ENCODE measurements around the gene C19orf44.
"Not testable (repeated sequence)": the region's sequence is repeated elsewhere in the genome, so short reads cannot be mapped to it uniquely, and the experiment has no call there.

The C19orf44 gene

DNA sequence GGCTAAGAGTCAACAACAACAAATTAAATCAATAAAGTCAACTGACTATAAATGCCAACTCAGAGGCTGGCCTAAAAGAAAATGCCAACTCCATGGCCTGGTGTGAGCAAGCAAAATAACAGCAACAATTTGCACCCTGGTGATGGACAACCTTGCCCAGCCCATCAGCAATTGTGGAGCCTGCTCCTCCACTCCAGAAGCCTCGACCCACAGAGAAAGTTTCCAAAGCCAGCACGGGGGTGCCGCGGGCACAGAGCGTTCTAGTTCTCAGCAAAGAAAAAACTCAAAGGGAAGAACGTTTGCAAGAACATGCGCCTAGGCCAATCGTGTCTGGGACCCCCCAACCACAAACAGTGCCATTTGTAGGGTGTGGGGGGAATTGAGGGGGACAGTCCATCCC lies 35.7 kb upstream of the C19orf44 start:
- Histone ChIP-seq H3K36me3 (replicated peaks) (peaks cover 3% of the 10 kb centered on the region; the same call in 1 of the 2 replicates), H3K4me3 (no peak overlapping the region), H3K27me3 (ENCODE audit: low read depth) (no peaks in the 10 kb centered on the region), H3K4me1 (no peaks in the 10 kb centered on the region), H3K9me3 (no peaks in the 10 kb centered on the region)
- DNase-seq (ENCODE audit: low spot score in 2 of 2), result no peak
- in situ Hi-C loops (cut with MboI; ENCODE audit: low sequenced_read_pairs), result no loop called here

DNA sequence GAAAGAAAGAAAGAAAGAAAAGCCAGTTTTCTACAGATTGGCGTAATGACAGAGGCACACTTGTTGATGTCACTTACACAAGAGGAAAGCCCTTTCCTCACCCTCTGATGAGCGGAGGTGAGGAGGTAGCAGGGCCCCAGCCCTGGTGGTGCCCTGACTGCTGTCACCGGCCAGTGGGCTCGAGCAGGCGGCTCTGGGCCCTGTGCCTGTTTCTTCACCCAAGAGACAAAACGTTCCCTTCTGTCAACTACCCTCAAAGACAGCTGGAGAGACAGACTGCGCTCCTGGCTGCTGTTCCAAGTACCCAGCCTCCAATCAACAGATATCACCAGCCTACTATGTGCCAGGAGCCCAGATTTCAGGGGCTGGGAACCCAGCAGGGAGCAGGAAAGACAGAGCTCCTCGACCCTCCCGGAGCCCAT lies 34.6 kb upstream of the C19orf44 start:
- H3K36me3 ChIP-seq (replicated peaks), result peaks cover 5% of the 10 kb centered on the region; the same call in 1 of the 2 replicates
- no peaks in the 10 kb centered on the region for H3K9me3 ChIP-seq
- H3K4me3 ChIP-seq, result no peak overlapping the region
- in situ Hi-C loops (cut with MboI; ENCODE audit: low sequenced_read_pairs), result no loop called here
- H3K4me1 ChIP-seq, result no peaks in the 10 kb centered on the region
- no peak for DNase-seq (ENCODE audit: low spot score in 2 of 2)
- H3K27me3 ChIP-seq (ENCODE audit: low read depth), result no peaks in the 10 kb centered on the region

DNA sequence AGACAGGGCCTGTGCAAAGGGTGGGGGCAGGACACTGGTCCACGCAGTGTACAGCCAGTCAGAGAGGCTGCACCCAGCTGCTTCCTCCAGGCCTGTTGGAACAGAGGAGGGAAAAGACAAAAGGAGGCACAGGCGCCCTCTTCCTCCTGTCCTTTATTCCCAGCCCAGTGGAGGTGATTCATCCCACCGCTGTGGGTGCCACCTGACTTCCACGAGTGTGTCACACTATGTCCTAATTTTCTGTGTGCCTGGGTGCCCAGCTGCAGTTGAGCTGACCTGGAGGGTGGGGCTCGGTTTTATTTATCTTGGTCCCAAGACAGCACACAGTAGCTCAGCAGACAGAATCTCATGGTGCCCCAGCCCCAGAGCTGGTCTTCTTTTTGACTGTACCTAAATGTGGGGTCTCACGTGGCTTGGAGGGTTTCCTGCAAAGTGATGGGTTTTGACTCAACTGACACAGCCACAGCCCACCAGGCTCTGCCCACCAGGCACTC lies 33.4 kb upstream of the C19orf44 start:
- no peak for DNase-seq (ENCODE audit: low spot score in 2 of 2)
- Histone ChIP-seq H3K4me3 (no peak overlapping the region), H3K9me3 (no peaks in the 10 kb centered on the region), H3K4me1 (no peaks in the 10 kb centered on the region), H3K36me3 (replicated peaks) (peaks cover 5% of the 10 kb centered on the region; the same call in 1 of the 2 replicates), H3K27me3 (ENCODE audit: low read depth) (no peaks in the 10 kb centered on the region)
- in situ Hi-C loops (cut with MboI; ENCODE audit: low sequenced_read_pairs), result no loop called here

DNA sequence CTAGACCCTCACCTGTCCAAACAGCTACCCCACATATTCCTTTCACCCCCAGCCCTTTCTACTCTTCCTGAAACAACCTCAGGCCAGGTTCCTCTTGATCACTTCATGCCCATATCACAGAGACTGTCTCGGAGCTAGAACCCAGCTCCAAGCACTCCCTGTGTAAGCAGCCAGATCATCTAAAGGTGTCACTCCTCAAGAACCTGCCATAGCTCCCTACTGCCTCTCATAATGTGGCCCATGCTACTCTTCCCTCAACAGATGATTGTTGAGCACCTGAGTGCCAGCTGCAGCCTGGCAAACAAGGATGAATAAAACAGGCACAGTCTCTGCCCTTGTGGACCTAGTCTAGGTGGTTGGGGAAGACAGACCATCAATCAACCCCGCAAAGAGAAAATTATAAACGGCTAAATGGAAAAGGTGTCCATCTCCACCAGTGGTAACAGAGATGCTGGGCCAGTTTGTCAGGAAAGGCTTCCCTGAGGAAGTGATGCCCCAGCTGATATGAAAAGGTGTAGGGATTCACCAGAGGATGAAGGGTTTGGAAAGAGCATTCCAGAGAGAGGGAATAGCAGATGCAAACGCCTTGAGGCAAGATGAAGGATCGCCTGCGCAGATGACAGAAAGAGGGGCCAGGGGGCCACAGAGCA lies 32.7 kb upstream of the C19orf44 start:
- peaks cover 5% of the 10 kb centered on the region; the same call in 1 of the 2 replicates for H3K36me3 ChIP-seq (replicated peaks)
- no peaks in the 10 kb centered on the region for H3K9me3 ChIP-seq
- H3K4me1 ChIP-seq, result no peaks in the 10 kb centered on the region
- H3K27me3 ChIP-seq (ENCODE audit: low read depth), result no peaks in the 10 kb centered on the region
- H3K4me3 ChIP-seq, result no peak overlapping the region
- no peak for DNase-seq (ENCODE audit: low spot score in 2 of 2)
- in situ Hi-C loops (cut with MboI; ENCODE audit: low sequenced_read_pairs), result no loop called here

DNA sequence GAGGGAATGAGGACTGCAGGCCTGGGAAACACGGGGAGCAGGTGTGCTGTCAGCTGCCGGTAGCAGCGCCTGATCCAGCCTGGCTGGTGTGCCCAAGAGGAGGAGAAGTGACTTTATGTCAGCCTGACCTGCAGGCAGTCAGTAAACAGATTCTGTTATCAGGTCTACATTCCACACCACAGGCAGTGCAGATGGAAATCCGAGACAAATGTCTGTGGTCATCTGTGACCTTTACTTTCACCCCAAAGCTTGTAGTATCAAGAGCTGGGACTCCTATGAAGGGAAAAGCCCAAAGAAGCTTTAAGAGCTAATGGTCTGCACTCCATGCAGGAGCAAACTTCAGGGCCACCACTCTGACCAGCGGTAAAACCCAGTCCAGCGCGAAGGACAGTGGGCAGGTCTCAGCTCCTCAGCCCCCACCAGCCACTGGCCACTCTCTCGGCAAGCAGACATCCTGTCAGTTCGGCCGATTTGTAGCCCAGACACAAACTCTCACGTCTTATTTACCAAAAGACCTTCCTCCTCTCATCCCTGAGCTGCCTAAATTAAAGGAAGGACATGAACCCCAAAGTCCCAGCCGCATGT lies 32.1 kb upstream of the C19orf44 start:
- in situ Hi-C loops (cut with MboI; ENCODE audit: low sequenced_read_pairs), result no loop called here
- H3K36me3 ChIP-seq (replicated peaks), result peaks cover 5% of the 10 kb centered on the region; the same call in 1 of the 2 replicates
- H3K27me3 ChIP-seq (ENCODE audit: low read depth), result no peaks in the 10 kb centered on the region
- H3K4me3 ChIP-seq, result no peak overlapping the region
- no peaks in the 10 kb centered on the region for H3K4me1 ChIP-seq
- DNase-seq (ENCODE audit: low spot score in 2 of 2), result no peak
- H3K9me3 ChIP-seq, result no peaks in the 10 kb centered on the region

DNA sequence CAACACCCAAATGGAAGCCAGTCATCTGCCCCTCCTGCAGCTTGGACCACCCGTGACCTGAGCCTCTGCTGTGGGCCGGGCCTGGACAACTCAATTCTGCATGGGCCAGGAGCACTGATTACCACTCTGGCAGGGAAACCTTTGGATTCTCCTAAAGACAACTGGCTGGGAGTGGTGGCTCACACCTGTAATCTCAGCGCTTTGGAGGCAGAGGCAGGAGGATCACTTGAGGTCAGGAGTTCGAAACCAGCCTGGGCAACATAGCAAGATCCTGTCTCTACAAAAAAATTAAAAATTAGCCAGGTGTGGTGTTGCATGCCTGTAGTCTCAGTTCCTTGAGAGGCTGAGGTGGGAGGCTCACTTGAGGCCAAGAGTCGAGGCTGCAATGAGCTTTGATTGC lies 31.0 kb upstream of the C19orf44 start:
- no peak overlapping the region for H3K4me3 ChIP-seq
- peaks cover 4% of the 10 kb centered on the region; the same call in 1 of the 2 replicates for H3K4me1 ChIP-seq
- no peaks in the 10 kb centered on the region for H3K9me3 ChIP-seq
- H3K27me3 ChIP-seq (ENCODE audit: low read depth), result no peaks in the 10 kb centered on the region
- H3K36me3 ChIP-seq (replicated peaks), result peaks cover 8% of the 10 kb centered on the region; the same call in 1 of the 2 replicates
- in situ Hi-C loops (cut with MboI; ENCODE audit: low sequenced_read_pairs), result no loop called here
- DNase-seq (ENCODE audit: low spot score in 2 of 2), result no peak

DNA sequence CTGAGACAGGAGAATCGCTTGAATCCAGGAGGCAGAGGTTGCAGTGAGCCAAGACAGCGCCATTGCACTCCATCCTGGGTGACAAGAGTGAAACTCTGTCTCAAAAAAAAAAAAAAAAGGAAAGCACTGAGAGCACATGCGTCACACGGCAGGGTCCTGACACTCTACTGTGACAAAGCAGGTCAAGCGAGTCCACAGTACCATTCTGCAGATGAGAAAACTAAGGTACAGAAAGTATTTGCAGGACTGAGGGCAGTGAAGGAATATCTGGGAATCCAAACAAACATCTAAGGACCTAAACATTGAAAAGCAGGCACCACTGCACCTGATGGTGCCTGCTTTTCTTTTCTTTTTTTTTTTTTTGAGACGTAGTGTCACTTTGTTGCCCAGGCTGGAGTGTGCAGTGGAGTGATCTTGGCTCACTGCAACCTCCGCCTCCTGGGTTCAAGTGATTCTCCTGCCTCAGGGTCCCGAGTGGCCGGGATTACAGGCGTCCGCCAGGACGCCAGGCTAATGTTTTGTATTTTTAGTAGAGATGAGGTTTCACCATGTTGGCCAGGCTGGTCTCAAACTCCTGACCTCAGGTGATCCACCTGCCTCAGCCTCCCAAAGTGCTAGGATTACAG lies 29.3 kb upstream of the C19orf44 start:
- DNase-seq (ENCODE audit: low spot score in 2 of 2); H3K9me3 ChIP-seq; in situ Hi-C loops (cut with MboI; ENCODE audit: low sequenced_read_pairs); H3K4me3 ChIP-seq; H3K36me3 ChIP-seq (replicated peaks); H3K27me3 ChIP-seq (ENCODE audit: low read depth); H3K4me1 ChIP-seq: not testable (repeated sequence)

DNA sequence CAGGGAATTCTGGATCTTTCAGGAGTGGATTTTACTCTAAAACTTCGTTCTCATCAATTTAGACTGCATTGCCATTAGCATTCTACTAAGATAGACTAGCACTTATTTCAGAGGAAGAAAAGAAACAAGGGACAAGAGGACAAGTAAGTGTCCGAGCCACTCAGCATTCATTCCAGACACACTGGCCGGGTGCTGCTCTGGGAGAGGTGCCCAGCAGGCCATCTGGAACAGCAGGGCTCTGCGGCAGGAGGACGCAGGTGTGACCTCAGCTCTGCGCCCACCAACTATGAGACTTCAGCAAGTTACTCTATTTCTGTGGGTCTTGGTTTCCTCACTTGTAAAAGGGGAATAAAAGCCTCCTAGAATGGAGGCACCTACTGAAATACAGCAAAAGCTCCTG lies 28.6 kb upstream of the C19orf44 start:
- no peak for DNase-seq (ENCODE audit: low spot score in 2 of 2)
- in situ Hi-C loops (cut with MboI; ENCODE audit: low sequenced_read_pairs), result no loop called here
- Histone ChIP-seq H3K27me3 (ENCODE audit: low read depth) (no peaks in the 10 kb centered on the region), H3K36me3 (replicated peaks) (peaks cover 8% of the 10 kb centered on the region; the same call in 1 of the 2 replicates), H3K4me1 (peaks cover 12% of the 10 kb centered on the region), H3K9me3 (no peaks in the 10 kb centered on the region), H3K4me3 (no peak overlapping the region)

DNA sequence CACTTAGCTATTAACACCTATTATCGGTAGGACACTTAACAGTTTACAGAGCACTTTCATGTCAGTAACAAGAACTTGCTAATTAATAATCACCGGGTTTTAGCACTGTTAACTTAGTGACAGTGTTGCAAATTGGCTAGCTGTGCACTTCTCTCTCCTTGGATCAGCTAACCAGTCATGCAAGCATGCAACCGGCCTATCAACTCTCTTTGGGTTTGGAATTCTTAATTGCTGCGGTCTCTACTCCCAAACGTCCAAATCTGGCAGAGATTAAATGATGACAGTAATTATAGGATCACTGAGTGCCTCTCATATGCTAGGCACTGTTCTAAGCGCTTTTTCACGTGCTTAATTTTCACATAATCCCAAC lies 25.7 kb upstream of the C19orf44 start:
- Histone ChIP-seq H3K36me3 (replicated peaks) (peaks cover 4% of the 10 kb centered on the region; the same call in 1 of the 2 replicates), H3K27me3 (ENCODE audit: low read depth) (no peaks in the 10 kb centered on the region), H3K4me3 (peak overlapping the region; percentile 71), H3K9me3 (peaks cover 8% of the 10 kb centered on the region), H3K4me1 (peaks cover 12% of the 10 kb centered on the region)
- in situ Hi-C loops (cut with MboI; ENCODE audit: low sequenced_read_pairs), result no loop called here
- DNase-seq (ENCODE audit: low spot score in 2 of 2), result peak in 1 of 2 experiments; percentile 21

DNA sequence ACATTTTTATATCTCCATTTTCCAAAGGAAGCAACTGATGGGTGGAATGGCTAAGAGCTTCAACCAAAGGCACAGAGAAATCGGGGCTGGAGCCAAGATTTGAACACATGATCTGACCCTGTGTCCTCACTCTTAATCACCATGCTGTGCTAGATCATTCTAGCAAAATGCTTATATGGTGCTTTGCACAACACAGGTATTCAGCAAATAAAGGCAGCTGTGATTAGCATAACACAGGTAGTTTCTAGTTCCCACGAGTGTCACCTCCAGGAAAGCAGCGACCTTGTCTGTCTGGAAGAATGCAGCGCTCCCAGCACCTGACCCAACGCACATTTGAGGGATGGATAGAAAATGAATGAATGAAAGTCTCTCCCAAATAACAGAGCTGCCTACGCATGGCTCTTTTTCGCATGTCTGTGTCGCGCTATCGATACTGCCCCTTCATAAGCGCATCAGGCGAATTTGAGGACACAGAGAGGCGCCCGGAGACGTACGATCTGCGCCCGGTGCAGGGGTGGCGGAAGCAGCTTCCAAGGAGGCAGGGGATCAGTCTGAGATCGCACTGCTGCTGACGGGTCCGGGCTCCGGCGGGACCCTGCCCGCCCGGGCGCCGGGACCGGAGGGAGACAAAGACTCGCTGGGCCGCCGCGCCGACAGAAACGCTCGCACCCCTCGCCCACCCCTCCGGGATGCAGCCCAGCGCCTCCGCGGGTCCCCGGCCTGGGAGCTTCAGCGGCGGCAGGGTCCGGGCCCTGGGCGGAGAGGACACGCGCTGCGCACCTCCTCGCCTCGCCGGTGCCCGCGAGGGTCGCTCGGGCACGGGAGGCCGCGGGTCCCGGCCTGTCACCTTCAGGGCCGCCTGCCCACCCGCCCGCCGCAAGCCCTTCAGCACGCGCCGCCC lies 25.0 kb upstream of the C19orf44 start:
- H3K4me1 ChIP-seq, result peaks cover 12% of the 10 kb centered on the region
- H3K9me3 ChIP-seq, result peaks cover 8% of the 10 kb centered on the region
- peak overlapping the region; percentile 71 for H3K4me3 ChIP-seq
- peak in 1 of 2 experiments; percentile 38 for DNase-seq (ENCODE audit: low spot score in 2 of 2)
- no peaks in the 10 kb centered on the region for H3K27me3 ChIP-seq (ENCODE audit: low read depth)
- in situ Hi-C loops (cut with MboI; ENCODE audit: low sequenced_read_pairs), result no loop called here
- H3K36me3 ChIP-seq (replicated peaks), result peaks cover 3% of the 10 kb centered on the region; the same call in 1 of the 2 replicates

DNA sequence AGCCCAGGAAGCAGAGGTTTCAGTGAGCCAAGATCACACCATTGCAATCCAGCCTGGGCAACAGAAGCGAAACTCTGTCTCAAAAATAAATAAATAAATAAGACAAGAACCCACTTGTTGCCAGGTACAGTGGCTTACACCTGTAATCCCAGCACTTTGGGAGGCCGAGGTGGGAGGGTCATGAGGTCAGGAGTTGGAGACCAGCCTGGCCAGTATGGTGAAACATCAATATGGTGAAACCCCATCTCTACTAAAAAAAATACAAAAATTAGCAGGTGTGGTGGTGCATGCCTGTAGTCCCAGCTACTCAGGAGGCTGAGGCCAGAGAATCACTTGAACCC lies 23.7 kb upstream of the C19orf44 start:
- peaks cover 12% of the 10 kb centered on the region for H3K4me1 ChIP-seq

DNA sequence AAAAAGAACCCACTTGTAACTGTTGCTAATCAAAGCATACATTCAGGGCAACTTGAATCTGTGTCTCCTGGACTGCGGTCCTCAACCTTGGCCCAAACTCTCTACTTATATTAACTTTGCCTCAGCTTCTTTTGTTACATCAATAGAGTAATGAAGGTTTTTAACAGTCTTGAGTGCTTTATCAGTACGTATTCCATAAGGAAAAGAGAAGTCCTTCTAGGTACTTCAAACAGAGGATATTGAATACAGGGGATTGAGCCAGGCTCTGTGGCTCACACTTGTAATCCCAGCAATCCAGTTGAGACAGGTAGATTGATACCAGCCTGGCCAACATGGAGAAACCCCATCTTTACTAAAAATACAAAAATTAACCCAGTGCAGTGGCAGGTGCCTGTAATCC lies 23.2 kb upstream of the C19orf44 start:
- Histone ChIP-seq H3K9me3 (peaks cover 8% of the 10 kb centered on the region), H3K27me3 (ENCODE audit: low read depth) (no peaks in the 10 kb centered on the region), H3K4me3 (no peak overlapping the region), H3K36me3 (replicated peaks) (peaks cover 3% of the 10 kb centered on the region; the same call in 1 of the 2 replicates), H3K4me1 (peaks cover 12% of the 10 kb centered on the region)
- in situ Hi-C loops (cut with MboI; ENCODE audit: low sequenced_read_pairs), result no loop called here
- DNase-seq (ENCODE audit: low spot score in 2 of 2), result no peak

More for the DNA sequence above, 23.7 kb upstream of the C19orf44 start:
- H3K27me3 ChIP-seq (ENCODE audit: low read depth); in situ Hi-C loops (cut with MboI; ENCODE audit: low sequenced_read_pairs); H3K9me3 ChIP-seq; DNase-seq (ENCODE audit: low spot score in 2 of 2); H3K36me3 ChIP-seq (replicated peaks): not testable (repeated sequence)
- H3K4me3 ChIP-seq, result peak overlapping the region; percentile 50

DNA sequence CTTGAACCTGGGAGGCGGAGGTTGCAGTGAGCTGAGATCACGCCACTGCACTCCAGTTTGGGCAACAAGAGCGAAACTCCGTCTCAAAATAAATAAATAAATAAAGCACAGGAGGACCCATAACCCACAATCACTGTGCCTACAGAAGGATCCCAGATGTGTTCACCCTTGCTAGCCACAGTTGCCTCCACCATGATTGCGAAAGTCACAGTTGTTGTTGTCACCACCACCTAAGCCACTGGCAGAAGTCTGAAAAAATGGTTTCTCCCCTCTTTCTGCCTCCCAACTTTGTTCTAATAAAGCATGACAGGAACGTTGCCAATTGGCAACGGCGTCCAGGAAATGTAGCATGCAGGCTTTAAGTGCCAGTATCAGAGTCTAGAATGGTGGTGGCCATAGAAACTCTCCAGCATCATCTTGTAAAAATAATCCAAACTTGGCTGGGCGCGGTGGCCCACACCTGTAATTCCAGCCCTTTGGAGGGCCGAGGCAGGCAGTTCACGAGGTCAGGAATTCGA lies 22.3 kb upstream of the C19orf44 start:
- Histone ChIP-seq H3K36me3 (replicated peaks) (peaks cover 3% of the 10 kb centered on the region; the same call in 1 of the 2 replicates), H3K9me3 (peaks cover 8% of the 10 kb centered on the region), H3K4me3 (no peak overlapping the region), H3K27me3 (ENCODE audit: low read depth) (no peaks in the 10 kb centered on the region), H3K4me1 (peaks cover 12% of the 10 kb centered on the region)
- no peak for DNase-seq (ENCODE audit: low spot score in 2 of 2)
- in situ Hi-C loops (cut with MboI; ENCODE audit: low sequenced_read_pairs), result no loop called here
